Lung (tissue), 12 donors: ENCODE data around the gene SNX25. TPM values are rescaled to one million over a fixed set of nuclear protein-coding genes. Genes with fewer than 3 reads are reported as not detected.
"Not testable (repeated sequence)": the region's sequence is repeated elsewhere in the genome, so short reads cannot be mapped to it uniquely, and the experiment has no call there.

Experiments
- ATAC-seq: fragments of 200-7000 bp; cut with Tn5 transposase; one replicate; pipeline ENCODE4 v1.9.1; 2020; ENCODE audit warnings: moderate number of reproducible peaks; ENCODE audit not compliant: insufficient read depth, low FRiP score
- DNase-seq, 3 donors: peaks; one replicate each; pipeline ENCODE4 v3.0.0-alpha.2; 2013 to 2017
- H3K27ac ChIP-seq, 2 donors: one replicate each; pipeline ENCODE4 v1.5.1; 2013; ENCODE audit warnings: mild to moderate bottlenecking in 2 of 2, moderate library complexity in 2 of 2, control low read depth in 1 of 2, inconsistent platforms in 1 of 2, low read depth in 1 of 2, low read length in 1 of 2
- H3K27me3 ChIP-seq, 3 donors: one replicate each; pipeline ENCODE4 v1.5.1; 2013; ENCODE audit warnings: low read length in 2 of 3; ENCODE audit not compliant: control insufficient read depth in 3 of 3, insufficient read depth in 3 of 3
- H3K36me3 ChIP-seq, 4 donors: one replicate each; pipeline ENCODE4 v1.5.1; 2013; ENCODE audit warnings: low read length in 4 of 4, mild to moderate bottlenecking in 1 of 4, moderate library complexity in 1 of 4; ENCODE audit not compliant: control insufficient read depth in 4 of 4, insufficient read depth in 4 of 4
- H3K4me1 ChIP-seq, 5 donors: one replicate each; pipeline ENCODE4 v1.5.1; 2013; ENCODE audit warnings: low read length in 5 of 5, mild to moderate bottlenecking in 2 of 5, moderate library complexity in 1 of 5; ENCODE audit not compliant: control insufficient read depth in 5 of 5, insufficient read depth in 5 of 5
- H3K4me3 ChIP-seq: one replicate; pipeline ENCODE4 v1.5.1; 2013; ENCODE audit warnings: mild to moderate bottlenecking, control low read depth, moderate library complexity
- H3K9ac ChIP-seq, 2 donors: one replicate each; pipeline ENCODE4 v1.5.1; 2013; ENCODE audit warnings: low read length in 2 of 2, control low read depth in 1 of 2; ENCODE audit not compliant: insufficient read depth in 1 of 2
- H3K9me3 ChIP-seq, 4 donors: one replicate each; pipeline ENCODE4 v1.5.1; 2013; ENCODE audit warnings: low read length in 3 of 4, mild to moderate bottlenecking in 1 of 4, moderate library complexity in 1 of 4; ENCODE audit not compliant: control insufficient read depth in 4 of 4, insufficient read depth in 3 of 4
- WGBS, 2 donors: extraction: QIAGEN DNeasy Blood & Tissue Kit; methylation state at CpG; one replicate each; pipeline ENCODE4 v1.1.7; 2013; 5-methylcytosine and 5-hydroxymethylcytosine counted together
- polyA plus RNA-seq, 2 donors: library from polyadenylated mRNA; stranded (reverse); fragments of 200-250 nt; gene quantifications; one replicate each; pipeline ENCODE4 v1.2.1, GENCODE V29; 2013
- total RNA-seq, 2 donors: library from RNA; depleted of rRNA in 1 of 2; stranded (reverse); fragments of >200 nt in 1 of 2; gene quantifications; one replicate each; pipeline ENCODE4 v1.2.1, GENCODE V29; 2014 to 2021
- TF ChIP-seq, protein P1 (sequence below): IDR thresholded peaks from 2 replicates; pipeline ENCODE4 v1.5.1; 2012; ENCODE audit warnings: mild to moderate bottlenecking; ENCODE audit errors: control extremely low read depth, extremely low read depth
- donor health status: control.
- donor health status: control.
- donor health status: Bipolar disorder and iron deficiency.
- donor health status: healthy.
- donor health status: DM: yes; HTN: yes; CAD: no.

The SNX25 gene
- total and polyA plus RNA-seq, 4 donors: 16.8 to 95.4 (median 49.3) TPM

DNA sequence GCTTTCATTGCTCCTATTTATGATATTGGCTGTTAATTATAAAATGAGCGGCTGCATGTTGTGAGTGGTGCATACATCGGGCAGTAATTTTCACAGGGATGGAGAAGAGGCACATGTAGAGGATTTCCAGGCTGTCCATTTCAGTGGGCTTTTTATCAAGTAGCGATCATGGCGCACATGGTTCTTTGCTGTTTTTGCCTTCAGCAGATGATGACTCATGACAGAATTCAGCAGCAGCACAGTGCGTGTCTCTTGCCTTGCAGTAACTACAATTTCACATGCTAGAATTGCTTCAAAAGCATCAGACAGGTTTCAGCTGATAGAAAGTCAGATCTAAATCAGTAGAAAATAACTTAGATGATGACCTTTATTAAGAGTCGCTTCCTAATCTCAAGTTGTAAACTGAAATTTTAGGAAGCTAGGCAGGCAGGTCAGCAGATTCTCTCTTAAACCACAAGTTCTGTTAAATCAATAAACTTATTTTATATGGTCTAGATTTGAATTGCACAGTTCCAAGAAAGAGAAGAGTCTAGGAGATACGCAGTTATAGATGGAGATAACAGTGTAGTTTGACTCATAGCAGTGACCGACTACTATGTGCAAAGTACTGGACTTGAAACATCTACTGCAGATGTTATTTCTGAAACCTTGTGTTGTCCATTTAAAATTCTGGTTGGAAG is 150.5 kb downstream of the SNX25 start:
- 96 to 98% methylated on average over 8 of the region's 8 CpGs for WGBS, 2 donors
- no peaks in the 10 kb centered on the region for H3K9me3 ChIP-seq
- peaks cover 3 to 11% (median 7%) of the 10 kb centered on the region in 4 donors for H3K36me3 ChIP-seq
- no peak overlapping the region for H3K27ac ChIP-seq
- H3K27me3 ChIP-seq: no peaks in the 10 kb centered on the region
- DNase-seq (no peak), ATAC-seq (no peak)
- TF ChIP-seq, protein P1, sequence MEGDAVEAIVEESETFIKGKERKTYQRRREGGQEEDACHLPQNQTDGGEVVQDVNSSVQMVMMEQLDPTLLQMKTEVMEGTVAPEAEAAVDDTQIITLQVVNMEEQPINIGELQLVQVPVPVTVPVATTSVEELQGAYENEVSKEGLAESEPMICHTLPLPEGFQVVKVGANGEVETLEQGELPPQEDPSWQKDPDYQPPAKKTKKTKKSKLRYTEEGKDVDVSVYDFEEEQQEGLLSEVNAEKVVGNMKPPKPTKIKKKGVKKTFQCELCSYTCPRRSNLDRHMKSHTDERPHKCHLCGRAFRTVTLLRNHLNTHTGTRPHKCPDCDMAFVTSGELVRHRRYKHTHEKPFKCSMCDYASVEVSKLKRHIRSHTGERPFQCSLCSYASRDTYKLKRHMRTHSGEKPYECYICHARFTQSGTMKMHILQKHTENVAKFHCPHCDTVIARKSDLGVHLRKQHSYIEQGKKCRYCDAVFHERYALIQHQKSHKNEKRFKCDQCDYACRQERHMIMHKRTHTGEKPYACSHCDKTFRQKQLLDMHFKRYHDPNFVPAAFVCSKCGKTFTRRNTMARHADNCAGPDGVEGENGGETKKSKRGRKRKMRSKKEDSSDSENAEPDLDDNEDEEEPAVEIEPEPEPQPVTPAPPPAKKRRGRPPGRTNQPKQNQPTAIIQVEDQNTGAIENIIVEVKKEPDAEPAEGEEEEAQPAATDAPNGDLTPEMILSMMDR: no peak
- H3K4me1 ChIP-seq: no peaks in the 10 kb centered on the region
- H3K4me3 ChIP-seq: no peak overlapping the region
- H3K9ac ChIP-seq: no peak overlapping the region

DNA sequence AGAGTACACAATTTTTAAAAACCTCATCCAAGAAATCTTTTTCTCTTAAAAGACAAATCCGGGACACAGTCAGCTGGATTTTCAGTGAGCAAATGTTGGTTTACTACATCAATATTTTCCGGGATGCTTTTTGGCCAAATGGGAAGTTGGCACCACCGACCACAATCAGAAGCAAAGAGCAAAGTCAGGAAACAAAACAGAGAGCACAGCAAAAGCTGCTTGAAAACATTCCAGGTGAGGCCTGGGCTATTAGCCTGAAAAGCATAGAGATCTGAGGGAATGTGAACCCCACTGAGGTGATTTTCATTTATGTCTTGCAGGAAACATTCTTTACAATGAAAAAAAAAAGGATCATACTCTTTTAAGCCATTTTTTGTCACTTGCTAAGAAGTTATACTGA is 152.5 kb downstream of the SNX25 start:
- H3K4me3 ChIP-seq: no peak overlapping the region
- TF ChIP-seq, protein P1: no peak
- WGBS, 2 donors: 76 to 85% methylated on average over 3 of the region's 3 CpGs
- no peaks in the 10 kb centered on the region for H3K9me3 ChIP-seq
- H3K36me3 ChIP-seq: peaks cover 3 to 11% (median 5%) of the 10 kb centered on the region in 4 donors
- H3K27me3 ChIP-seq: no peaks in the 10 kb centered on the region
- DNase-seq: no peak
- ATAC-seq: no peak
- H3K4me1 ChIP-seq: no peaks in the 10 kb centered on the region
- no peak overlapping the region for H3K27ac ChIP-seq
- no peak overlapping the region for H3K9ac ChIP-seq

DNA sequence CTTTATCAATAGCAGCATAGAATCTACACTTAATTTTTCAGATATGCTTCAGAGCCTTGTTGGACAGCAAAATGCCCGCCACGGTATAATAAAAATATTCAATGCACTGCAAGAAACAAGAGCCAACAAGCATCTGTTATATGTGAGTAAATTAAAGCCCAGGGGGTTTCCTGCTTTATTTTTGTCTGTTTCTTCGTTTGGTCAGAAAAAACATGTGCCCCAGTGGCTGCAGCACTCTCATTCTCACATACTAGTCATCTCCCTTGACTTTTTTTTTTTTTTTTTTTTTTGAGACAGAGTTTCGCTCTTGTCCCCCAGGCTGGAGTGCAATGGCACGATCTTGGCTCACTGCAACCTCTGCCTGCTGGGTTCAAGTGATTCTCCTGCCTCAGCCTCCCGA is 153.2 kb downstream of the SNX25 start:
- H3K4me3 ChIP-seq, H3K27me3 ChIP-seq, DNase-seq, H3K27ac ChIP-seq, ATAC-seq, H3K4me1 ChIP-seq, H3K9me3 ChIP-seq, H3K9ac ChIP-seq: not testable (repeated sequence)
- H3K36me3 ChIP-seq: peaks cover 0 to 10% (median 5%) of the 10 kb centered on the region in 4 donors
- 87 to 92% methylated on average over 6 of the region's 6 CpGs for WGBS, 2 donors

DNA sequence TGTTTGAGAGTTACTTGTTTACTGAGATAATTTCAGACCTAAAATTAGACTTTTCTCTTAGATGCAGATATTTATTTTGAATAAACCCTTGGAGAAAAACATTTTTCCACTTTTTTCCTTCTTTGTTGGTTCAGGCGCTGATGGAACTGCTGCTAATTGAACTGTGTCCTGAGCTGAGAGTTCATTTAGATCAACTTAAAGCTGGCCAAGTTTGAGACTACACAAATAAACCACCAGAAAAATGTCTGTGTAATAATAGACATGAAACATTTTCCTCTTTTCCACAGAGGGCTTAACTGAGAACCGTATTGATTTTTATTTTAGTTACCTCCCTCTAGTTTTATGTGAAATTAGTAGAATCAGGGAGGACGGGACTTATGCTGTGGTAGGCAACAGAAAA is 153.9 kb downstream of the SNX25 start:
- TF ChIP-seq, protein P1: no peak
- 84 to 86% methylated on average over 3 of the region's 3 CpGs for WGBS, 2 donors
- Histone ChIP-seq H3K36me3 (peaks cover 0 to 8% (median 3%) of the 10 kb centered on the region in 4 donors), H3K9me3 (no peaks in the 10 kb centered on the region), H3K27me3 (no peaks in the 10 kb centered on the region), H3K27ac (no peak overlapping the region), H3K4me1 (no peaks in the 10 kb centered on the region), H3K9ac (no peak overlapping the region), H3K4me3 (no peak overlapping the region)
- ATAC-seq (no peak), DNase-seq (no peak)
